GM15510 (cell line): ENCODE measurements around the gene AADAT.

Source experiments
- POLR2A ChIP-seq: IDR thresholded peaks from 3 replicates; pipeline ENCODE4 v1.6.1; 2011; ENCODE audit warnings: borderline replicate concordance; ENCODE audit not compliant: insufficient read length; ENCODE audit errors: extremely low read depth

AADAT gene

GRCh38 chr4:170057866-170058265, 31.9 kb downstream of the AADAT start:
- no peak for TF ChIP-seq POLR2A

GRCh38 chr4:170052919-170053318, 36.8 kb downstream of the AADAT start:
- no peak for TF ChIP-seq POLR2A

- no peak for TF ChIP-seq POLR2A
Observed at GRCh38 chr4:170051402-170051801, 38.4 kb downstream of the AADAT start.

DNA sequence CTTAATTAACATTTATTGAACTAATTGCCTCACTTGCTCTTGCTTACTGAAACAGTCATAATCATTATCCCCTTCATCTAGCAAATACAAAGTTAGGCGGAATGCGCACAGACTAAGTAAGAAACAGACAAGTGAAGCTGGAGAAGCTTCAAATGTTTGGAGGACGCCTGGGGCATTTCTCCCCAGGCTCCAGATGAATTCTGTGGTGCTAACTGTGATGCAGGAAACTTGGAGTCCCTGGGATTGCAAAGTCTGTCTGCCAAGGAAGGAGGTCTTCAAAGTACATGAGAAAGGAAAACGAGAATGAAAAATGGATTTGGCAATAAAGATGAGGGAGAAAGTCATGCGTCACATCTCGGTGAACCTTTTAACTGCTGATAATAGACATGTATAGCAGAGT, 40.0 kb downstream of the AADAT start:
- no peak for TF ChIP-seq POLR2A

- TF ChIP-seq POLR2A = no peak
Observed at GRCh38 chr4:170047771-170048354, 41.9 kb downstream of the AADAT start.

- TF ChIP-seq POLR2A = no peak
Observed at GRCh38 chr4:170040031-170040680, 49.6 kb downstream of the AADAT start.

DNA sequence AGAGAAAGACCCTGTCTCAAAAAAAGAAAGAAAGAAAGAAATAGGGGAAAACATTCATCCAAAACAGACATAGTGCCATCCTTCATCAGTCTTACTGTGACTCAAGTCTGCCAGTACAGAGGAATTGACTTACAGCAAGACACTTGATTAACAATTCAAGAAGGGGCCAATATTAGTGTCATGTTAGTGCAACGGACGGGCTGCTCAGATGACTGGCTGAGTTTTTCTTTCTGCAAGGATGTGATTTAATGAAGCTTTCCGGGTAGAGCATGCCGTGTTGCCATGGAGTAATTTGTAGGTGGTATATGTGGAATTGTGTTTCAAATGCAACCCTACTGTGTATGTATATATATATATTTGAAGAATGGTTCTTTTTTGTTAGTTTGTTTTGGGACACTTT, 51.0 kb downstream of the AADAT start:
- TF ChIP-seq POLR2A = no peak

- TF ChIP-seq POLR2A = no peak
Observed at GRCh38 chr4:170038232-170038631, 51.5 kb downstream of the AADAT start.

- no peak for TF ChIP-seq POLR2A
Observed at GRCh38 chr4:170037481-170037880, 52.3 kb downstream of the AADAT start.

GRCh38 chr4:170035845-170036244, 53.9 kb downstream of the AADAT start:
- TF ChIP-seq POLR2A = no peak

DNA sequence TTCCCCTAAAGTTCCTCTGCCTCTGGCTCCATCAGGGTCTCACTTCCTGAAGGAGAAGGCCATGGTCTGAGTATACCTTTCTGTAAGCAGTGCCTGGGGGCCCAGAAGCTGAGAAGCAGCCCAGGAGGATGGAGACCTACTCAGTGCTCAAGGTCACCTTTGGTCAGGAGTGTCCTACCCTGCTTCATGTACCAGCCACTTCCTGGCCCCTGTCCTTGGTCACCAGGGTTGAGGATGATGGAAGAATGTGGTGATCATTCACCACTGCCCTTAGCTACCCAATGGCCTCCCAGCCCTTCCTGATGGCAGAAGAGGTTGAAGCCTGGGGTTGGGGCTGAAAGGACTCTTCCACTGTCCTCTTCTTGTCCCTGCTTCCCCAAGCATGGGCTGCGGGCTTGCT, 54.5 kb downstream of the AADAT start:
- TF ChIP-seq POLR2A = no peak

GRCh38 chr4:170033999-170034398, 55.8 kb downstream of the AADAT start:
- no peak for TF ChIP-seq POLR2A

- TF ChIP-seq POLR2A = no peak
Observed at GRCh38 chr4:170030121-170030520, 59.6 kb downstream of the AADAT start.

- no peak for TF ChIP-seq POLR2A
Observed at GRCh38 chr4:170027181-170027829, 62.5 kb downstream of the AADAT start.

DNA sequence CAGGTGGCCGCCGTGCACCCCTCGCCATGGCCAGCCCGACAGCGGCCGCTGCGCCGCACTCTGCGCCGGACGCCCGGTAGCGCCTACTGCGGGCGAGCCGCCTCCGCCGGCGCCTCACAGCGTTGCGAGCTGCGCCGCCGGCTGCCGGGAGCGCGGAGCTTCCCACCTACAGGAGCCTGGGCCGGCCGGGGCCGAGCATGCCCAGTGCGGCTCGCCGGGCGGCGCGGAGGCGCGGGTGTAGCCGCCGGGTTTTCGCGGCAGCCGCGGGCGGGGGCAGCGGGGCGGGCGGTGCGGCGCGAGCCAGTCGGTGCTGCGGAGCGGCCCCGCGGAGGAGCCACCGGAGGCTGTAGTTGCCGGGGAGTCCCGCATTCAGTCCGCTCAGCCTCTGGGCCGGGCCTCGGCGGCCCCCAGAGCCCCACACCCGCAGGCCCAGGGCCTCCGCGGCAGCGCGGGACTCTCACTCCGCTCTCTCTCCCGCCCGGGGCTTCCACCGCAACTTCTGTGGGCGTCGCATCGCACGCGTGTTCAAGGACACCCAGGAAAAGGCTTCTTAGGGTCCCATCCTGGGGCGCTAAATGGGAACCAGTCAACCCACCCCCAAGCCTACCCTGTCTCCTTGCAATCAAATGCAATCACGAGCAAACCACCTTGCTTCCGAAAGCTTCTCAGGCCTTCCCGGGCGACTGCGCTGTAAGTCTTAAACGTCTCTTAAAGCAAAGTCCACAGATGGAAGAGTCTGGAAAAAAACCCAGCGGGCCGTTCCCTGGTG, 63.3 kb downstream of the AADAT start, which contains the start of gene MFAP3L:
MFAP3L (minus strand) TSS at position 143 of the 769 bp plus-strand sequence. CDS start 20,518 bp downstream, outside the sequence.
- no peak for TF ChIP-seq POLR2A
